RWPE2 (cell line): ENCODE results near the gene LRP1.

Experiments used
- ATAC-seq: fragments of 200-7000 bp; cut with Tn5 transposase; 3 replicates; pipeline ENCODE4 v1.9.1; 2021; ENCODE audit warnings: low read depth
- DNase-seq: peaks from one replicate; pipeline ENCODE4 v3.0.0-alpha.2; 2020; ENCODE audit warnings: low spot score
- H3K27ac ChIP-seq: fragments of 450-650 bp; 2 replicates; pipeline ENCODE4 v1.5.1; 2017; ENCODE audit warnings: mild to moderate bottlenecking; ENCODE audit not compliant: poor library complexity, severe bottlenecking
- H3K27me3 ChIP-seq: fragments of 250-450 bp; sonication (Bioruptor Pico); 2 replicates; pipeline ENCODE4 v1.5.1; 2021; ENCODE audit warnings: mild to moderate bottlenecking, moderate library complexity; ENCODE audit not compliant: insufficient read depth, poor library complexity, severe bottlenecking
- H3K36me3 ChIP-seq: fragments of 250-450 bp; sonication (Bioruptor Pico); 2 replicates; pipeline ENCODE4 v1.5.1; 2020; ENCODE audit warnings: low read depth, mild to moderate bottlenecking, moderate library complexity
- H3K4me1 ChIP-seq: fragments of 250-450 bp; sonication (Bioruptor Pico); 2 replicates; pipeline ENCODE4 v1.5.1; 2021; ENCODE audit warnings: mild to moderate bottlenecking, moderate library complexity; ENCODE audit not compliant: insufficient read depth, poor library complexity, severe bottlenecking
- H3K4me3 ChIP-seq: fragments of 250-450 bp; sonication (Bioruptor Pico); 2 replicates; pipeline ENCODE4 v1.5.1; 2021; ENCODE audit warnings: mild to moderate bottlenecking, moderate library complexity; ENCODE audit not compliant: severe bottlenecking
- H3K9me3 ChIP-seq: fragments of 250-450 bp; sonication (Bioruptor Pico); 2 replicates; pipeline ENCODE4 v1.5.1; 2021; ENCODE audit warnings: mild to moderate bottlenecking, moderate library complexity; ENCODE audit not compliant: severe bottlenecking
- TF ChIP-seq, protein P1 (sequence below): fragments of 450-650 bp; IDR thresholded peaks from one replicate; pipeline ENCODE4 v1.5.1; 2017; ENCODE audit warnings: mild to moderate bottlenecking, moderate library complexity; ENCODE audit not compliant: poor library complexity, severe bottlenecking

The LRP1 gene

DNA sequence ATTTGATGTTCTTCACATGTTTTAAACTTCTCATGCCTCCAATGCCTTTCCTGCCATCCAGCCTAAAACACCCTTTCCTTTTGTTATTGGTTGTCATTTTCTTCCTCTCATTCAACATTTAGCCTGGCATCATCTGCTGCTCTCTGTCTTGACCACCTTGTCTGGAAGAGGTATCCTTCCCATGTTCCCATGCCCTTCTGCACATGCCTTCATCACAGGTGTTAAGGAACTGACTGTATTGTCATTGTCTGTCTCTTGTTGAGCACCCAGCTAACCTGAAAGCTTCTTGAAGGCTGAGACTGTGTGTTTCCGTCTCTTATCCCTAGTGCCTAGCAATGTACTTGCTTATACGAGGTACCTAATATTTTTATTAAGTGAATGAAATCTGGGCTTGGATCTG is 4.5 kb upstream of the LRP1 start:
- Histone ChIP-seq H3K27me3 (no peaks in the 10 kb centered on the region), H3K4me1 (peaks cover 8% of the 10 kb centered on the region), H3K36me3 (no peaks in the 10 kb centered on the region), H3K4me3 (no peak overlapping the region), H3K9me3 (no peaks in the 10 kb centered on the region), H3K27ac (no peak overlapping the region)
- TF ChIP-seq, protein P1, sequence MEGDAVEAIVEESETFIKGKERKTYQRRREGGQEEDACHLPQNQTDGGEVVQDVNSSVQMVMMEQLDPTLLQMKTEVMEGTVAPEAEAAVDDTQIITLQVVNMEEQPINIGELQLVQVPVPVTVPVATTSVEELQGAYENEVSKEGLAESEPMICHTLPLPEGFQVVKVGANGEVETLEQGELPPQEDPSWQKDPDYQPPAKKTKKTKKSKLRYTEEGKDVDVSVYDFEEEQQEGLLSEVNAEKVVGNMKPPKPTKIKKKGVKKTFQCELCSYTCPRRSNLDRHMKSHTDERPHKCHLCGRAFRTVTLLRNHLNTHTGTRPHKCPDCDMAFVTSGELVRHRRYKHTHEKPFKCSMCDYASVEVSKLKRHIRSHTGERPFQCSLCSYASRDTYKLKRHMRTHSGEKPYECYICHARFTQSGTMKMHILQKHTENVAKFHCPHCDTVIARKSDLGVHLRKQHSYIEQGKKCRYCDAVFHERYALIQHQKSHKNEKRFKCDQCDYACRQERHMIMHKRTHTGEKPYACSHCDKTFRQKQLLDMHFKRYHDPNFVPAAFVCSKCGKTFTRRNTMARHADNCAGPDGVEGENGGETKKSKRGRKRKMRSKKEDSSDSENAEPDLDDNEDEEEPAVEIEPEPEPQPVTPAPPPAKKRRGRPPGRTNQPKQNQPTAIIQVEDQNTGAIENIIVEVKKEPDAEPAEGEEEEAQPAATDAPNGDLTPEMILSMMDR = no peak
- no peak for ATAC-seq
- DNase-seq = no peak

DNA sequence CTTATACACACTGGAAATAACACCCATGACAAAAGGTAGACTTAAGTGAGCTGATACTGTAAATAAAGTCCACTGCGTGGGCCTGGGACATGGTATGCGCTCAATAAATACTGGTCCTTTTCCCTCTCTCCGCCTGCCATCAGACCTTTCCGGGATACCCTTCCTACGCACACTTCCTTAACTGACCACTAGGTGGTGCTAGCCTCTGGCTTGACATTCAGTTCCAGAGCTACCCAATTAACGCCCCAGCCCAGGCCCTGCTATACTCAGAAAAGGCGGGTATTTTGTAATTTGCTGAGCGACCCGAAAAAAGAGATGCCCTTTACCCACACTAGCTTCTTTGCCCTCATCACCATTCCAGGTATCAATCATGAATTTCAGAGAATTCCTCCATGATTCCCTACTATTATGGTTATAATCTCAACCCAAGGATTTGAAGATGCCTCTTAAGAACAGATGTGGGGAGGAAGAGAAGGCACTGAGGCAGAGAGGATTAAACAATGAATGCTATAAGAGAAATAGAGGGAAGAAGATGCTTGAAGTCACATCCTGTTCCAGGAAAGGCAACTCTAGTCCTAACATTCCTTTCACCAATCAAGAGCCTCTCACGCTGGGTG is 3.9 kb upstream of the LRP1 start:
- TF ChIP-seq, protein P1 = peak; percentile 95
- no peak overlapping the region for H3K27ac ChIP-seq
- ATAC-seq (peak; percentile 52; the same call in 2 of the 3 replicates), DNase-seq (no peak)
- no peaks in the 10 kb centered on the region for H3K9me3 ChIP-seq
- no peaks in the 10 kb centered on the region for H3K27me3 ChIP-seq
- no peak overlapping the region for H3K4me3 ChIP-seq
- peaks cover 3% of the 10 kb centered on the region for H3K4me1 ChIP-seq
- no peaks in the 10 kb centered on the region for H3K36me3 ChIP-seq

DNA sequence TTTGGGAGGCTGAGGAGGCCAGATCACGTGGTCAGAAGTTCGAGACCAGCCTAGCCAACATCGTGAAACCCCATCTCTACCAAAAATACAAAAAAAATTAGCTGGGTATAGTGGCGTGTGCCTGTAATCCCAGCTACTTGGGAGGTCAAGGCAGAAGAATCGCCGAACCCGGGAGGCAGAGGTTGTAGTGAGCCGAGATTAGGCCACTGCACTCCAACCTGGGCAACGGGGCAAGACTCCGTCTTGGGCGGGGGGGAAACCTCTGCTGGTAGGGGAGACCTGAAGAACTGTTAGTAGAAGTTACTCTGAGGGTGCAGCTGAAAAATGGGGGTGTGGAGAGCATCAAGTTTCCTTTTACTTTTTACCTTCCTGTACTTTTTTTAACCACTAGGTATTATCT is 2.2 kb upstream of the LRP1 start:
- Histone ChIP-seq H3K36me3 (no peaks in the 10 kb centered on the region), H3K27ac (no peak overlapping the region), H3K9me3 (no peaks in the 10 kb centered on the region), H3K27me3 (no peaks in the 10 kb centered on the region), H3K4me1 (peaks cover 3% of the 10 kb centered on the region), H3K4me3 (no peak overlapping the region)
- TF ChIP-seq, protein P1 = no peak
- no peak for ATAC-seq
- no peak for DNase-seq

DNA sequence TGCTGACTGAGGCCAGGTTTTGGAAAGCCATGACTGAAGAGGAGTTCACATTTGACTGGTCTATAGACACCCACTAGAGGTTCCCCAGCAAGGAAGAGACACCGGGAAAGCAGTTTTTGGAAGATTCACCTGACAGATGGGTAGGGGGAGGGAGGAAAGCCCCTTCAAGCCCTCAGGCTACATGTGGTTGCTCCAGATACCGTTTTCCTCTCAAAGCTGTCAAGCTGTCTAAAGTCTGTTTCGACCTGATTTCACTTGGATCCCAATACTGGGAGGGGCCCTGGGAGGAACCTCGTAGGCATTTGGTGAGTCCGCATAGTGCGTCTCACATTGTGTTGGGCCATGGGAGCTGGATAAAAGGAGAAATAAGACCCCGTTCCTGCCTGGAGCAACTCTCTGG is 1.7 kb upstream of the LRP1 start:
- H3K27ac ChIP-seq = peak overlapping the region; percentile 62
- ATAC-seq = no peak
- H3K9me3 ChIP-seq = no peaks in the 10 kb centered on the region
- DNase-seq = no peak
- no peak overlapping the region for H3K4me3 ChIP-seq
- TF ChIP-seq, protein P1 = no peak
- H3K4me1 ChIP-seq = peaks cover 3% of the 10 kb centered on the region
- H3K27me3 ChIP-seq = no peaks in the 10 kb centered on the region
- H3K36me3 ChIP-seq = no peaks in the 10 kb centered on the region

DNA sequence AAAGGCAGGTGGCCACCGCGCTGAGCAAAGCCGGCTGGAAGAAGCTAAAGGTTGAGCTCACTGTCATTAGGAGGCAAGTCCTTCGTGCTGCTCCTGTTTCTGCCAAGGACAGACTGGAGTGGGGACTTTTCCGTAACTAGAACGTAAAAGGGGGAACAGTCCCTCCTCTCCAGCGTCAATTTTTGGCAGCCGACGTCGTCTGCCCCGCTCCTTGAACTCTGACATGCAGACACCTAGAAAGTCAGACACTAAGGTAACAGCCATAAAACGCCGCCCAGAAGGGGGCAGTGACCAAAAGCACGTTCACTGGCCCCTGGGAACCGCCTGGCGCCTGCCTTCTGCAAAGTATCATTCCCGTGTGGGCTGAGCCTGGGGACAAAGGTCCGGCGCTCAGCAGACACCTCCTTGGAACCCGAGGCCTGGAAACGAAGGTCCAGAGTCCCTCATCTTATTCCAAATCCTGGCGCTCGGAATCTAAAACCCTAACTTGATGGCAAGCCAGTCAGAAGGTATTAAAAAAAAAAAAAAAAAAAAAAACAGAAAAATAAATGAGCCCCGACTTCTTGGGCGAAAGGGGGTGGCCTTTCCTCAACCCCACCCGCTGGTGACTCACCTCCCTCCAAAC is 1.1 kb upstream of the LRP1 start:
- no peak for DNase-seq
- H3K27me3 ChIP-seq = no peaks in the 10 kb centered on the region
- H3K36me3 ChIP-seq = no peaks in the 10 kb centered on the region
- peak; percentile 48 for ATAC-seq
- peak overlapping the region; percentile 62 for H3K27ac ChIP-seq
- no peaks in the 10 kb centered on the region for H3K9me3 ChIP-seq
- H3K4me1 ChIP-seq = peaks cover 3% of the 10 kb centered on the region
- H3K4me3 ChIP-seq = peak overlapping the region; percentile 82
- TF ChIP-seq, protein P1 = peak; percentile 51
